HG03469 (cell line): ENCODE measurements around the gene MT1M.

ENCODE experiments used
- ATAC-seq: cut with Tn5 transposase; IDR thresholded peaks from one replicate; pipeline ENCODE4 v1.9.1; 2021; ENCODE audit warnings: mild to moderate bottlenecking, moderate library complexity, moderate number of reproducible peaks; ENCODE audit not compliant: unreplicated experiment

MT1M gene

GRCh38 chr16:56625943-56626654 lies 6.4 kb upstream of the MT1M start:
- ATAC-seq, result no peak

GRCh38 chr16:56626685-56627084 lies 5.8 kb upstream of the MT1M start:
- ATAC-seq, result no peak

- ATAC-seq, result no peak
These were observed 3.7 kb upstream of the MT1M start for GRCh38 chr16:56628486-56629350.

- no peak for ATAC-seq
These were observed 2.9 kb upstream of the MT1M start for GRCh38 chr16:56629531-56629930.

GRCh38 chr16:56630134-56630533 lies 2.3 kb upstream of the MT1M start:
- ATAC-seq, result peak; percentile 78

- no peak for ATAC-seq
These were observed 1.3 kb upstream of the MT1M start for GRCh38 chr16:56631197-56631596.

- no peak for ATAC-seq
These were observed 665 bp upstream of the MT1M start for GRCh38 chr16:56631832-56632155.

- ATAC-seq, result no peak
These were observed 448 bp downstream of the MT1M start for GRCh38 chr16:56632848-56633365.

- ATAC-seq, result no peak
These were observed 1.1 kb downstream of the MT1M start for GRCh38 chr16:56633535-56633934.

GRCh38 chr16:56634715-56635440 lies 2.4 kb downstream of the MT1M start:
- no peak for ATAC-seq

GRCh38 chr16:56635441-56635967 lies 3.0 kb downstream of the MT1M start:
- no peak for ATAC-seq

GRCh38 chr16:56636616-56637413 lies 4.4 kb downstream of the MT1M start:
- ATAC-seq, result no peak

- no peak for ATAC-seq
These were observed 5.6 kb downstream of the MT1M start, which contains the start of gene MT1A for GRCh38 chr16:56637814-56638750. TSS of gene MT1A (plus strand) at chr16:56638666. CDS start at chr16:56638739, 73 bp downstream.

- ATAC-seq, result no peak
These were observed 6.6 kb downstream of the MT1M start for GRCh38 chr16:56639045-56639444.

GRCh38 chr16:56640076-56640475 lies 7.6 kb downstream of the MT1M start:
- no peak for ATAC-seq

- ATAC-seq, result no peak
These were observed 8.7 kb downstream of the MT1M start for GRCh38 chr16:56641166-56641565.

- ATAC-seq, result no peak
These were observed 10.8 kb downstream of the MT1M start for GRCh38 chr16:56643080-56643778.

GRCh38 chr16:56643833-56644232 lies 11.4 kb downstream of the MT1M start:
- no peak for ATAC-seq

- no peak for ATAC-seq
These were observed 12.9 kb downstream of the MT1M start for GRCh38 chr16:56645311-56645710.
